HG02870 (cell line): ENCODE measurements around the gene TPI1.
"Not testable (repeated sequence)": the region's sequence is repeated elsewhere in the genome, so short reads cannot be mapped to it uniquely, and the experiment has no call there.

ENCODE experiments used
- ATAC-seq: cut with Tn5 transposase; IDR thresholded peaks from one replicate; pipeline ENCODE4 v1.9.1; 2021; ENCODE audit warnings: mild to moderate bottlenecking, moderate library complexity; ENCODE audit not compliant: unreplicated experiment

TPI1 gene

DNA sequence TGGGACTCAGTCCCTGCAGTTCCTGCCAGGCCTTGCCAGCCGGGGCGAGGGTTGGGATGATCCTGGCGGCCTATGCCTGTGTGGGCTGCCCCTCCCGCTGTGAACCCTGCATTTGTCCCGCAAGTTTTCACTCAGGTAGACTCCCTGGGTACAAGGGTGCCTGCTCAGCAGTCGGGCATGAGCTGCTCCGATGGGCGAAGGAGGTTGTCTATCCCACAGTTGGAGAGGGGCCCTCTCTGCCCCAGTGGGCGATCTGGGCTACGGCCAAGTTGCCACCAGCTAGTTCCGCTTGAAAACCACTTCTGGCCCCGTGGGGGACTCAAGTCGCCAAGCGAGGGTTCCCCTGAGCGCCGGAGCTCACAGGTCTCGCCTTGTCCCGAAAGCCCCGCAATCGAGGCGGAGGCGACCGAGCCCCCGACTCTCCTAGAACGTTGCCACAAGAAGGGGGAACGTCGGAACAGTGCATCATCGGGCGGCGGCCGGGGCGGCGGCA, 365 bp upstream of the TPI1 start:
- no peak for ATAC-seq

DNA sequence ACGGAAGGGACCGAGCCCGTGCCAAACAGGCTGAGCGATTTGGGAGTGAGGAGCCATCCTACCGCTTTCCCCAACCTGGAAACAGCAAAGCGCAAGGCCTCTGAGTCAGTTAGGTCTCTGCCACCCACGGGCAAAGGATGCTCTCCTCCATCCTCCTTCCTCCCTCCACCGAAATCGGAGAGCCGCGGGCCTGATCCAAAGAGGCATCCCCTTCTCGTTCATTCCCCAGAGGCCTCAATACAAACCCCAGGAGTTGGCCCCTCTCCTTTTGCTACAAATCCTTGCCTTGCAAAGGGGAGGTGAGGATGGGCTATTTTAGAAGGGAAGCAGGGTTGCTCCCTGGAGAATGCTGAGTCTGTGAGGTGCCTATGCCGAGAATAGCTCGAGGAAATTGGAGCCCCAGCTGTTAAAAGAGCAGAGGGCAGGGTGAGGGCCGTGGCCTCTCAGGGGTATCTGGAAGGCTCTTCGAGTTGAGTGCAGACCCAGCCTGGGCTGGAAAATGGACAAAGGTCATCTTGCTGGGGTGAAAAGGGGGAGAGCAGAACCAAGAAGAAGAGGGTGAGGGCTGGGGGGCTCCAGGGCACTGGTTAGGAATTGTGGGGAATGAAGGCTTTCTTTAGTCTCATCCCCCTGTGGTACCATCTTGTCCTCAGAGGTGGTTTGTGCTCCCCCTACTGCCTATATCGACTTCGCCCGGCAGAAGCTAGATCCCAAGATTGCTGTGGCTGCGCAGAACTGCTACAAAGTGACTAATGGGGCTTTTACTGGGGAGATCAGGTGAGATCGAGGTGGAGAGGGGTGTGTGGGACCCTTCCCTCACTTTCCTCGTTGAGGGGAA, 1.1 kb downstream of the TPI1 start:
- no peak for ATAC-seq

DNA sequence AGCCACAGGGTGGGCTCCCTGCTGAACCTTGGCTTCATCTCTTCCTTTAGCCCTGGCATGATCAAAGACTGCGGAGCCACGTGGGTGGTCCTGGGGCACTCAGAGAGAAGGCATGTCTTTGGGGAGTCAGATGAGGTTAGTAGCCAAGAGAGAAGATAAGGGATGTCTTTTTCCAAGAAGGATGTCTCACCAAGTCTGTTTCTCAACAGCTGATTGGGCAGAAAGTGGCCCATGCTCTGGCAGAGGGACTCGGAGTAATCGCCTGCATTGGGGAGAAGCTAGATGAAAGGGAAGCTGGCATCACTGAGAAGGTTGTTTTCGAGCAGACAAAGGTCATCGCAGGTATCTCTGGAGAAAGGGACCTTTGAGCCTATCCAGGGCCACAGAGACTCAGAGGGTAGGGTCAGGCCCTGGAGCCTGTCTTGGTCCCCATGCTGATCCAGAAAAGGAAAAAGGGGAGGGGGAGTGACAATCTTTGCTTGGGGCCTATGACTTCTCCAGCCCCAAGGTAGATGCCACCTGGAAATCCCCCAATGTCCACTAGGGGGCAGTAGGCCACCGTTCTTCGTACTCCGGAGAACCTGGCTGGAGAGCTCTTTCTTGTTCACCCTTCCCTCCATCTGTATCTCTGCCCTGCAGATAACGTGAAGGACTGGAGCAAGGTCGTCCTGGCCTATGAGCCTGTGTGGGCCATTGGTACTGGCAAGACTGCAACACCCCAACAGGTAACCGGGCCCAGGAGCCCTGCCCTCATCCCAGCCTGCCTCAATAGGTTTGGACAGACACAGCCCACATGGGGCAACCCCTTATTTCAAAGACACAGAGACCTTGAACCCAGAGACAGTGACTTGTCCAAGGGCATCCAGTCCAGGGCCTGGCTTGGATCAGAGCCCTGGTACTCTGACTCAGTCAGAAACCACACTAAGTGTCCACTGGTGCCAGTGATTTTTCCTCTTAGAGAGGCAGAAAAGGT, 2.0 kb downstream of the TPI1 start:
- ATAC-seq, result no peak

DNA sequence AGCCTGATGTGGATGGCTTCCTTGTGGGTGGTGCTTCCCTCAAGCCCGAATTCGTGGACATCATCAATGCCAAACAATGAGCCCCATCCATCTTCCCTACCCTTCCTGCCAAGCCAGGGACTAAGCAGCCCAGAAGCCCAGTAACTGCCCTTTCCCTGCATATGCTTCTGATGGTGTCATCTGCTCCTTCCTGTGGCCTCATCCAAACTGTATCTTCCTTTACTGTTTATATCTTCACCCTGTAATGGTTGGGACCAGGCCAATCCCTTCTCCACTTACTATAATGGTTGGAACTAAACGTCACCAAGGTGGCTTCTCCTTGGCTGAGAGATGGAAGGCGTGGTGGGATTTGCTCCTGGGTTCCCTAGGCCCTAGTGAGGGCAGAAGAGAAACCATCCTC, 3.0 kb downstream of the TPI1 start:
- not testable (repeated sequence) for ATAC-seq

DNA sequence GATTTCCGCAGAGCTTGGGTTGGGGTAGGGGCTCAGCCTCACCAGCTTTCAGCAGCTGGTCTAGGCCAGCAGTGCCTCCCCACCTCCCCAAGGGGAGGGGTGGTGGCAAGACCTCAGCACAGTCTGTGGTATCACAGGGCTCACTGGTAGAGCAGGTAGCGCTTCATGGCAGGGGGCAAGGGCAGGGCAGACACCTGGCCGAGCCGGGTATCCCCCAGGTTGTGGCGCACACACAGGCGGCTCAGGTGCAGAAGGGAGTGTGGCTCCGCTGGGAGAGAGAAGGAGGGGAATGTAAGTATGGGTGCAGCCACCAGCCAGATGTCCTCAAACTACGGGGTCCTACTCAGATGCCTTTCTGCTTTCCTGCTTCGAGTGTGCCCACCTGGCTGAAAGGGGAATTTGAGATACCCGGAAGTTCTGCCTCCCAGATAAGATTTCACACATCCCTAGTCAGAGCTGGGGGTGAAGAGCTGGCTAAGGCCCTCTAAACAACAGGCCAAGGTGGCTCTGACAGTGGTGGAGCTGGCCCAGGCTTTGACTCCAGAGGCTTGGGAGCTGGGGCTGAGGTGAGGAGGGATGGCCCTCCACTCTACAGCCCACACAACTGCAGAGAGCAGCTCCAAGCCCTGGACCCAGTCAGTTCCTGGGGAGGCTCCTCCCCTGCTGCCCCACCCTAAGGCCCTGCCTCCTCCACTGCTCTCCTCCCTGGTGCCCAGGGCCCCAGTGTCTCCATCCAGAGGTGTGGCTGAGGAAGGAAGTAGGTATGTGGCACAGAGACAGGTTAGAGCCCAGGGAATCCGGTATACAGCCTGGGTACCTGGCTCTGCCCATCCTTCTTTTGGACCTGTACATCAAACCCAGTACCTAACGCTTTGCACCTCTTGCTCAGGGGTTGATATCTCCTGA, 4.0 kb downstream of the TPI1 start:
- ATAC-seq, result no peak

DNA sequence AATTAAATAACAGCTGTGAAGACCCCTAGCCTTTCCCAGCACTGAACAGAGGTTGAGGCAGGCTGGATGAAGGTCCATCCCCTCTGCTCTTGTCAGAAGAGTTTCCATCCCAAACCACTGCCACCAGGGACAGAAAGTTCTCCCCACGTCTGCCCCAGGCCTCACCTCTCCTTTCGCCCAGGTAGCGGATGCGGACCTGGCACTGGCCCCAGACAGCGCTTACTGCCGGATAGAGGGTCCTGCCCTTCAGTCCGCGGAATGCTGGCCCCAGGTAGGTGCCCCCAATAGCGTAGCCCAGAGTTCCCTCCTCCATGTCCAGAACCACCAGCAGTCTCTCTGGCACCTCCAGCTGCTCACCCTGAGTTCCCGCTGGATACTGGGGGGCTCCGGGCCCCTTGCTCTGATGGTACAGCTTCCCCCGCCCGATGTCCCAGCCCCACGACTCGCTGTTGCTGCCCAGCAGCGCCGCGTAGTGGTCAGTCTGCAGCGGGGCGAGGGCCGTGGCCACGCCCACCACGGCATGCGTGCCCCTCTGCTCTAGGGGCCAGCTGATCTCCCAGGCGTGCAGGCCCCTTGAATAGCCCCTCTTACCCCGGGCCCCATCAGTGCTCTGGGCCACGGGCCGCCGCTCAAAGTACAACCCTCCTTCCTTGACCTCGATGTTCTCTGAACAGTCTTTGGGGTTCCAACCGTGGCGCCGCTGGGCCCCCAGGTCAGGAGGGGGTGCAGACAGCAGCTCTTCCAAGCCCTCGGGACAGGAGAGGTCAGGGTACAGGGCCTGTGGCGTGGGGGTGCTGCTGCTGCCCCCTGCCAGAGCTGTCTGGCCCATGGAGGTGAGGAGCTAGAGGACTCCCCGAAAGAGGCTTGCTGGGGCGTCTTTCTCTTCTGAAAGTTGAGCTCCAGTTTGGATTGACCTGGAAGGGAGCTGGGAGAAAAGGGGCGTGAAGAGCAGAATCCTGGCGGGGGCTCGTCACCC, 5.0 kb downstream of the TPI1 start:
- no peak for ATAC-seq

DNA sequence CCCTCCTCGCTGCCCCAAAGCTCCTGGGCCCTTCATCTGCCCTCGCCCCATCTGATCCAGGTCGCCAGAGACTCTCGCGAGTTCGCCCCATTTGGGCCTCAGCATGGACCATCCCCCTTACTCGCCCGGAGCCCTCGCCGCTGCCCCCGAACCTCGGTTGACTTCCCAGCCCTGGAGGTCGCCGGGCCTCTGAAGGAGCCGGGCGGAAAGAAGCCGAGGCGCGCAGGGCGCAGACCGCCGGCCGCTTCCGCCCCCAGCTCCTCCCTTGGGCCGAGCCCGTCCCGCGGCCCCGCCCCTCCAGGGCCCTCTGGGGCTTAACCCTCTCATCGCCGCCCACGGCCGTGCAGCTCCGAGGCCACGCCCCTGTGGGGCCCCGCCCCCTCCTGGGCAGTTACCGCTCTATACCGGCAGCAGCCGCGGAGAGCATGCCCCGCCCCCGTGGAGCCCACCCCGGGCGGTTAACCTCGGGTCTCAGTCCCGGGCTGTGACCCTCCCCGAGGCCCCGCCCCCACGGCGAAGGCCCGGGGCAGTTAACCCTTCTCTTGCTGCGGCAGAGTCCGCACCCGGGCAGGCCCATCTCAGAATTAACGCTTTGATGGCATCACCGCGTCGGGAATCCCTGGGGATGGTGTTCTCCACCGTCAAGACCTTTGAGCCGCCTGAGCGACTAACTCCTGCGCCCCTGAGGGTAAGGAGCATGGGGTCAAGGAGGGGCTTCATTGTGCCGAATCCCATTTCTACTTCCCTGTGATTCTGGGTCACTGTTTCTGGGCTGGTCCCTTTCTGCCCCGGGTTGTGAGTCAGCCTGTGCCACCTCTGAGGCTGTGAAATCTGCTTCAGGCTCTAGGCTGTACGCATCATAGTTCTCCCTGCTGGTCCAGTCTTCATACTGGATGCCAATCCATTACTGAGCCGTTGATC, 6.0 kb downstream of the TPI1 start, which contains the start of gene SPSB2:
Gene SPSB2, minus strand, starts transcription at position 210 of the 921 bp plus-strand sequence. CDS start 402 bp downstream, outside the sequence.
- ATAC-seq, result peak; percentile 66

DNA sequence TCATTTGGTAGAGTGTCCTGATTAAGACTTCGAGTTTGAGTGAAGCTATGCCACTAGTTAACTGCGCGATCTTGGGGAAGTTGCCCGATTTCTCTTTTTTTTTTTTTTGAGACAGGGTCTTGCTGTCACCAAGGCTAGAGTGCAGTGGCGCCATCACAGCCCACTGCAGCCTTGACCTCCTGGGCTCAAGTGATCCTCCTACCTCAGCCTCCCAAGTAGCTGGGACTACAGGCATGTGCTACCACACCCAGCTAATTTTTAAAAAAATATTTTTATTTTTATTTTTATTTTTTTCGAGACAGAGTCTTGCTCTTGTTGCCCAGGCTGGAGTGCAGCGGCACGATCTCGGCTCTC, 6.7 kb downstream of the TPI1 start:
- not testable (repeated sequence) for ATAC-seq

DNA sequence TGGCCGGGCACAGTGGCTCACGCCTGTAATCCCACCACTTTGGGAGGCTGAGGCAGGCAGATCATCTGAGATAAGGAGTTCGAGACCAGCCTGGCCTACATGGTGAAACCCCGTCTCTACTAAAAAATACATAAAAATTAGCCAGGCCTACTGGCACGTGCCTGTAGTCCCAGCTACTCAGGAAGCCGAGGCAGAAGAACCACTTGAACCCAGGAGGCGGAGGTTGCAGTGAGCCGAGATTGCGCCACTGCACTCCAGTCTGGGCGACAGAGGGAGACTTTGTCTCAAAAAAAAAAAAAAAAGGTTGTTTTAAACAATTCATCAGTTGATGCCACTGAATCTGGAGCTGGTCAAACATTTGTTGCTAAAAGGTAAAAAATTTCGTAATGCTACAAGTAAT, 12.5 kb downstream of the TPI1 start:
- ATAC-seq, result not testable (repeated sequence)

DNA sequence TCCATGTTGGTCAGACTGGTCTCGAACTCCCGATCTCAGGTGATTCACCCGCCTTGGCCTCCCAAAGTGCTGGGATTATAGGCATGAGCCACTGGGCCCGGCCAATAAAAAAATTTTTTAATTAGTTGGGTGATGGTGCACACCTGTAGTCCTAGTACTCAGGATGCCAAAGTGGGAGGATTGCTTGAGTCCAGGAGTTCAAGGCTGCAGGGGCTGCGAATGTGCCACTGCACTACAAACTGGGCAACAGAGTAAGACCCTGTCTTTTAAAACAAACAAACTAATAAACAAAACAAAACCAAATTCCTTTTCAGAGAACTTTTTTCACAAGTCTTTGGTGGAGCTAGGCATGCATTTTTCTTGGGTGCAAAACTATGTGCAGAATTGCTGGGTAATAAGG, 15.9 kb downstream of the TPI1 start:
- no peak for ATAC-seq

DNA sequence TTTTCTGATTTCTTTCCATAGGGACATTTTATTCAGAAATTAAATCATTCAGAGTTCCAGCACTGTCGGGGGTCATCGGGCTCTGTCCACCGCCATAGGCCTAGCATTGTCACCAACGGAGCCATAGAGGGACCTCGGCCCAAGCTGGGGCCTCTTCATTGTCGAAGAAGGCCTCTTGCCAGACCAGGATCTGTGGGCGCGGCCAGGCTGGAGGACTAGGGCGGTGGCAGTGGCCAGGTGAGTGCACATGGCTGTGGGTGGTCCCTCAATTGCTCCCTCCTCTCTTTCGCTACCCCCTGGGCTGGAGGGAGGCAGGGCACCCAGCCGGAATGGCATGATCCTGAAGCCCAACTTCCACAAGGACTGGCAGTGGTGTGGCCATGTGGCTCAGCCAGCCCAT, 16.4 kb downstream of the TPI1 start:
- no peak for ATAC-seq

DNA sequence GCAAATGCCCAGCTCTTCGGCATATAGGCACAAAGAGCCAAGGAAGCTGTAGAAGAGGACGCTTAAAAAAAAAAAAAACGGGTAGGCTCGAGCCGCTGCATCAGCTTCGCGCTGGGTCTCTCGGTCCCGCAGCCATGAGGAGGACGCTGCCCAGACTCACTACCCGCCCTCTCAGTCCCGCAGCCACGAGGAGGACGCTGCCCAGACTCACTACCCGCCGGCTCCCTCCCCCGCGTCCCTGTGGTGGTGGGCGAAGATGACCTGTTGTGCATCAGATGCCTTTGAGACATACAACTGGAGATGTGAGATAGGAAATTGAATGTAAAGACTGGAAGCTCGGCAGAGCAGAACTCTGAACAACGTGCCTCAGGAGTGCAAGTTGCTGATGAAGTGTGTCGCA, 17.2 kb downstream of the TPI1 start:
- ATAC-seq, result no peak

DNA sequence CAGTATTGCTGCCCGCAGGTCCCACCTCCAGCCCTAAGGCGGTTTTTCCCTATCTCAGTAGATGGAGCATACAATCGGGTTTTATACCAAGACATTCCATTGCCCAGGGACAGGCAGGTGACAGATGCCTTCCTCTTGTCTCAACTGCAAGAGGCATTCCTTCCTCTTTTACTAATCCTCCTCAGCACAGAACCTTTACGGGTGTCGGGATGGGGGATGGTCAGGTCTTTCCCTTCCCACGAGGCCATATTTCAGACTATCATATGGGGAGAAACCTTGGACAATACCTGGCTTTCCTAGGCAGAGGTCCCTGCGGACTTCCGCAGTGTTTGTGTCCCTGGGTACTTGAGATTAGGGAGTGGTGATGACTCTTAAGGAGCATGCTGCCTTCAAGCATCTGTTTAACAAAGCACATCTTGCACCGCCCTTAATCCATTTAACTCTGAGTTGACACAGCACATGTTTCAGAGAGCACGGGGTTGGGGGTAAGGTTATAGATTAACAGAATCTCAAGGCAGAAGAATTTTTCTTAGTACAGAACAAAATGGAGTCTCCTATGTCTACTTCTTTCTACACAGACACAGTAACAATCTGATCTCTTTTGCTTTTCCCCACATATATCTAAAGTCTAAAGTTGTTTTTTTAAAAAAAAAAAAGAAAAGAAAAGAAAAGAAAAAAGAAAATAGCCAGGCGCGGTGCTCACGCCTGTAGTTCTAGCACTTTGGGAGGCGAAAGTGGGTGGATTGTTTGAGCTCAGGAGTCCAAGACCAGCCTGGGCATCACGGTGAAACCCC, 19.1 kb downstream of the TPI1 start:
- ATAC-seq, result not testable (repeated sequence)

DNA sequence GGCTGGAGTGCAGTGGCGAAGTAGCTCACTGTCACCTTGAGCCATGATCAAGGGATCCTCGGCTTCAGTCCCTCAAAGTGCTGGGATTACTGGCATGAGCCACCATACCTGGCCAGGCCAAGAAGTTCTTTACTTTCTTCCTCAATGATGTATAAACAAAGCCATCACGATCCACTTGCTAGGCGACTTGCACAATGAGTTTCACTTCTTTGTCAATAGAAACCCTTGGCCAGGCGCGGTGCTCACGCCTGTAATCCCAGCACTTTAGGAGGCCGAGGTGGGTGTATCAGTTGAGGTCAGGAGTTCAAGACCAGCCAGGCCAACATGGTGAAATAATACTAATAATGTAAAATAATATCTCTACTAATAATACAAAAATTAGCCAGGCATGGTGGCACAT, 20.1 kb downstream of the TPI1 start:
- no peak for ATAC-seq

DNA sequence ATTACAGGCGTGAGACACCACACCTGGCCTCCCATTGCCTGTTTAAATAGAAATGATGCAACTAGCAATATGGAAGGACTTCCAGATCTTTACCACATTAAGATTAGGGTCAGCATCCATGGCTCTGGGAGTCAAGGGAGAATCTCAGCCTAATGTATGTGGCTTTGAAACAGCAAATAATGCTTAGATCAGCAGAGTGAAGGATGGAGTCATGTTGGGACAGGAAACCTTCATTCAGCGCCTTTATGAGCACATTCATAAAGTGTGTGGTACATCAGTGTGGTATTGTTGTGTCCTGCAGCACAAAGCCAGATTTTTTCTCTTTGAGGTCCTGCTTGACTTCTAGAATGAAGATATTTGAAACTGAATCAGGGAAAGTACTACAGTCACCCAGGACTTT, 21.0 kb downstream of the TPI1 start:
- no peak for ATAC-seq

DNA sequence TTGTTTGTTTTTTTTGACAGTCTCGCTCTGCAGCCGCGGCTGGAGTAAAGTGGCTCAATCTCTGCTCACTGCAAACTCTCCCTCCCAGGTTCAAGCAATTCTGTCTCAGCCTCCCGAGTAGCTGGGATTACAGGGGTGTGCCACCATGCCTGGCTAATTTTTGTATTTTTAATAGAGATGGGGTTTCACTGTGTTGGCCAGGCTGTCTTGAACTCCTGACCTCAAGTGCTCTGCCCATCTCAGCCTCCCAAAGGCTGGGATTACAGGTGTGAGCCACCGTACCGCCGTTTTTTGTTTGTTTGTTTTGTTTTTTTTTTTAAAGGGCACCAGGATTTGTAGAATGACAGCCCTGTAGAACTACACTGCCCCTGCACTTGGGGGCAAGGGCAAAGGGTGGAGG, 21.5 kb downstream of the TPI1 start:
- ATAC-seq, result not testable (repeated sequence)

DNA sequence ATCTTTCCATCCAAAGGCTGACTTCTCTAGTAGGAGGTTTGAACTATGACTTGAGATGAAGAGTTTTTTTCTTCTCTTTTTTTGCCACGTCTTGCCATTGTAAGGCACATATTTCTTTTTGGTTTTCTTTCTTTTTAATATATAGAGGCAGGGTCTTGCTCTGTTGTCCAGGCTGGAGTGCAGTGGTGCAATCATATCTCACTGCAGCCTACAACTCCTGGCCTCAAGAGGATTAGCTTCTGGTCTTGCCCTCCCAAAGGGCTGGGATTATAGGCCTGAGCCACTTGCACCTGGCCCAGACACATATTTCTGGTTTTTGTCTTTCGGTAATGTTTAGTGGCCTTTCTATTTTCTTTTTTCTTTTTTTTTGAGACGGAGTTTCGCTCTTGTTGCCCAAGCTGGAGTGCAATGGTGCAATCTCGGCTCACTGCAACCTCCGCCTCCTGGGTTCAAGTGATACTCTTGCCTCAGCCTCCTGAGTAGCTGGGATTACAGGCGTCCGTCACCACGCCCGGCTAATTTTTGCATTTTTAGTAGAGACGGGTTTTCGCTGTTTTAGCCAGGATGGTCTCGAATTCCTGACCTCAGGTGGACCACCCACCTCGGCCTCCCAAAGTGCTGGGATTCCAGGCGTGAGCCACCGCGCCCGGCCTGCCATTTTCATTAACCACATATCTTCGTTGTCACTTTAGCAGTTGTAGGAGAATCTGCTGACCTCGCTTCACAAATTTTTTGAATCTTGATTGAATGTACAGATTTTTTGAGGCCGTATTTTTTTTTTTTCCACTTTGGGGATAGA, 22.6 kb downstream of the TPI1 start:
- not testable (repeated sequence) for ATAC-seq
